ENCODE measurements around the gene TNS1.

DNA sequence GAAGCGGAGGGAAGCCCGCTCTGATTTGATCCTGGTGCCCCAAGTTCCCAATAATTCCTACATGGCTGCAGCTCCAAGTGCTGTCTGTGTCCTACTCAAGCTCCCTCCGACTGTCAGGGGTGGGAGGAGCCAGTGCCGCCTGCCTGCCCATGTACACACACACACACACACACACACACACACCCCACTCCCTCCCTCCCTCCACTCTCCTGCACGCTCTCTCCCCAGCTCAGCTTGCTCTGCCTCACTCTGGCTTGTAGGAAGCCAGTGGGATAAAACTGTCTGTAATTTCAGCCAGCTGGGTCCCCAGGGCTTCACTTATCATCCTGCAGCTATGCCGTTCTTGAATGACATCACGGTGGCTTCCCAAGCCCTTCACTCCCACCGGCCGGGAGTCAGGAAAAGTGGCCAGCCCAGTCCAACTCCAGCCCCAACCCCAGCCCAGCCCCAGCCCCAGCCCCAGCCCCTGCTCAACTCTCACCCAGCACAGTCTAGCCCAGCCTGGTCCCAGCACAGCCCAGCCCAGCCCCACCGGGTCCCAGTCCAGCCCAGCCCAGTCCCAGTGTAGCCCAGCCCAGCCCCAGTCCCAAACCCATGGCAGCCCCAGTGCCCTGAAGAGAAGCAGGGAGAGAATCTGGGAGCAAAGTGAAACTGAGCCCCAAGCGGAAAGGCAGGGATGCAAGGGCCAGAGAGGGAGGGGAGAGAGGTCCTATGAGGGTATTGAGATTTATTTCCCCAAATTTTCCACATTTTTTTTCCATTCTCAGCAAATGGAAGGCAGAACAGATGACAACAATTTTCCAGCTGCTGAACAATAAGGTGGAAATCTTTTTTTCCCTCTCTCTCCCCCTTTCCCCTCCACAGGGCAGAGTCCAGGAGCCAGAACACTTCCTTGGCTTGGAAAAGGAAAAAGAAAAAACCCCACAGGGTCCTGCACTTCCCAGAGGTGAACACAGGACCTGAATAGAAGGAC is 144.0 kb downstream of the TNS1 start:
- TF ChIP-seq, protein P1, sequence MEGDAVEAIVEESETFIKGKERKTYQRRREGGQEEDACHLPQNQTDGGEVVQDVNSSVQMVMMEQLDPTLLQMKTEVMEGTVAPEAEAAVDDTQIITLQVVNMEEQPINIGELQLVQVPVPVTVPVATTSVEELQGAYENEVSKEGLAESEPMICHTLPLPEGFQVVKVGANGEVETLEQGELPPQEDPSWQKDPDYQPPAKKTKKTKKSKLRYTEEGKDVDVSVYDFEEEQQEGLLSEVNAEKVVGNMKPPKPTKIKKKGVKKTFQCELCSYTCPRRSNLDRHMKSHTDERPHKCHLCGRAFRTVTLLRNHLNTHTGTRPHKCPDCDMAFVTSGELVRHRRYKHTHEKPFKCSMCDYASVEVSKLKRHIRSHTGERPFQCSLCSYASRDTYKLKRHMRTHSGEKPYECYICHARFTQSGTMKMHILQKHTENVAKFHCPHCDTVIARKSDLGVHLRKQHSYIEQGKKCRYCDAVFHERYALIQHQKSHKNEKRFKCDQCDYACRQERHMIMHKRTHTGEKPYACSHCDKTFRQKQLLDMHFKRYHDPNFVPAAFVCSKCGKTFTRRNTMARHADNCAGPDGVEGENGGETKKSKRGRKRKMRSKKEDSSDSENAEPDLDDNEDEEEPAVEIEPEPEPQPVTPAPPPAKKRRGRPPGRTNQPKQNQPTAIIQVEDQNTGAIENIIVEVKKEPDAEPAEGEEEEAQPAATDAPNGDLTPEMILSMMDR (IDR thresholded peaks at IDR 0.05; ENCODE audit: low read length), result no peak
- no peak for TF ChIP-seq EZH2 (optimal IDR thresholded peaks at IDR 0.05; ENCODE audit: low read depth, low read length)

All from MM.1S (cell line).